Measurements from ENCODE around the gene REXO4. TPM values are rescaled to one million over a fixed set of nuclear protein-coding genes. Genes with fewer than 3 reads are reported as not detected.

The REXO4 gene
- total and polyA plus RNA-seq, 2 donors (not counting 1 experiment from before 2014, with no cell fraction given) = 25.0 to 37.1 TPM

DNA sequence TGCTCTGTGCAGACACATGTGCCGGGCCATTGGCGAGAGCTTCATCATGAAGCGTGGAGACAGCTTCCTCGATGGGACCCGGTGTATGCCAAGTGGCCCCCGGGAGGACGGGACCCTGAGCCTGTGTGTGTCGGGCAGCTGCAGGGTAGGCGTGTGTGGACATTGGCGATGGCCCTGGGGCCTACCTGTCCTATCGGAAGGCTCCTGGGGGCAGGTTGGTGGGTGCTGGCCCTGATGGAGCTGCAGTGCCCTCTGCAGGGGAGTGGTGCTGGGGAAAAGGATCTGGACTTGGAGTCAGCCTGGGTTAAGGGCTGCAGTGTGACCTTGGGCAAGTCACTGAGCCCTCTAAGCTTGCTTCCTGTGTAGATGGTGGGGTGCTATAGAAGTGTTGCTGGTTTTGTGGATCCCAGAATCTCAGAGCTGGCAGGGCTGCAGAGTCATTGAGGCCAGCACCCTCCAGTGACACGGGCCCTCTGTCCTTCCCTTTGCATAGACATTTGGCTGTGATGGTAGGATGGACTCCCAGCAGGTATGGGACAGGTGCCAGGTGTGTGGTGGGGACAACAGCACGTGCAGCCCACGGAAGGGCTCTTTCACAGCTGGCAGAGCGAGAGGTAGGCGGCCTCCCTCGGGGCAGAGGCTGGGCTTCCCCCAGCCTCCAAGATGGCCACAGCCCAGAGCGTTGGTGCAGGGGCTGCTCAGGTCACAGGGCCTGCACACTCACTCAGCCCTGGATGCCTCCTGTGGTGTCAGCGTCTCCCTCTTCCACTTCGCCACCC is 20.1 kb upstream of the REXO4 start:
- no peak overlapping the region for H3K4me3 ChIP-seq (ENCODE audit: control extremely low read depth in 1 of 5, extremely low read depth in 1 of 5, insufficient read depth in 1 of 5, low read depth in 2 of 5, low read length in 4 of 5)
- WGBS (ENCODE audit: insufficient coverage) = 54% methylated on average over 20 of the region's 20 CpGs
- peaks cover 0 to 9% (median 0%) of the 10 kb centered on the region in 3 donors for H3K9me3 ChIP-seq (ENCODE audit: control extremely low read depth in 1 of 3, control insufficient read depth in 2 of 3, insufficient read depth in 1 of 3, low read length in 2 of 3)
- ChIA-PET POLR2A (no interaction called here), CTCF (interaction anchor here (1.0 kb wide), 1 partner anchor 47 kb away, joined by 3 read pairs; no protein-coding TSS in a partner anchor)
- no peaks in the 10 kb centered on the region for H4K20me1 ChIP-seq (ENCODE audit: control insufficient read depth, insufficient read depth, low read length, poor library complexity, severe bottlenecking)
- peaks cover 0 to 5% (median 0%) of the 10 kb centered on the region in 4 experiments for H3K27me3 ChIP-seq (replicated peaks in 1 of 4; ENCODE audit: control extremely low read depth in 1 of 4, control insufficient read depth in 3 of 4, insufficient read depth in 4 of 4, low read length in 3 of 4)
- no peak overlapping the region for H3K27ac Mint-ChIP-seq
- peaks cover 17 to 29% of the 10 kb centered on the region in 2 donors for H3K4me1 ChIP-seq (ENCODE audit: control insufficient read depth in 2 of 2, insufficient read depth in 2 of 2, low read length in 2 of 2)
- no peak overlapping the region for H3K9ac ChIP-seq (ENCODE audit: low read length)
- no peak for TF ChIP-seq EZH2 (IDR thresholded peaks at IDR 0.05; ENCODE audit: borderline replicate concordance, insufficient read depth, low read depth, low read length, poor library complexity, severe bottlenecking)
- TF ChIP-seq CTCF (IDR thresholded peaks at IDR 0.05) = no peak
- intact Hi-C loops (cut with micrococcal nuclease) = no loop called here
- no peaks in the 10 kb centered on the region for H3K27me3 Mint-ChIP-seq
- H3K4me2 ChIP-seq (replicated peaks; ENCODE audit: low read depth, low read length, poor library complexity, severe bottlenecking) = no peak overlapping the region
- H2AFZ ChIP-seq (ENCODE audit: insufficient read depth, low read depth, low read length, poor library complexity, severe bottlenecking) = no peak overlapping the region
- no peaks in the 10 kb centered on the region for H3K9me3 Mint-ChIP-seq (ENCODE audit: insufficient read depth)
- no peak overlapping the region for H3K4me3 Mint-ChIP-seq
- no peaks in the 10 kb centered on the region for H3K36me3 ChIP-seq (replicated peaks in 1 of 2; ENCODE audit: control extremely low read depth in 1 of 2, control insufficient read depth in 1 of 2, extremely low read depth in 1 of 2, insufficient read depth in 2 of 2, low read length in 1 of 2)
- H3K4me1 Mint-ChIP-seq = peaks cover 24% of the 10 kb centered on the region
- DNase-seq (no peak), ATAC-seq (ENCODE audit: low read depth) (no peak)
- H3K27ac ChIP-seq (ENCODE audit: low read length in 2 of 2) = no peak overlapping the region
- no peaks in the 10 kb centered on the region for H3K79me2 ChIP-seq (ENCODE audit: control insufficient read depth, insufficient read depth, low read length)

GRCh38 chr9:133436681-133437080 is 18.9 kb upstream of the REXO4 start:
- peaks cover 0 to 8% (median 0%) of the 10 kb centered on the region in 3 donors for H3K9me3 ChIP-seq (ENCODE audit: control extremely low read depth in 1 of 3, control insufficient read depth in 2 of 3, insufficient read depth in 1 of 3, low read length in 2 of 3)
- no peaks in the 10 kb centered on the region for H4K20me1 ChIP-seq (ENCODE audit: control insufficient read depth, insufficient read depth, low read length, poor library complexity, severe bottlenecking)
- no peak overlapping the region for H3K27ac ChIP-seq (ENCODE audit: low read length in 2 of 2)
- H3K4me1 Mint-ChIP-seq = peaks cover 19% of the 10 kb centered on the region
- intact Hi-C loops (cut with micrococcal nuclease) = no loop called here
- H3K36me3 ChIP-seq (replicated peaks in 1 of 2; ENCODE audit: control extremely low read depth in 1 of 2, control insufficient read depth in 1 of 2, extremely low read depth in 1 of 2, insufficient read depth in 2 of 2, low read length in 1 of 2) = no peaks in the 10 kb centered on the region
- no peak overlapping the region for H2AFZ ChIP-seq (ENCODE audit: insufficient read depth, low read depth, low read length, poor library complexity, severe bottlenecking)
- H3K9ac ChIP-seq (ENCODE audit: low read length) = no peak overlapping the region
- ChIA-PET CTCF (no interaction called here), POLR2A (no interaction called here)
- no peak for ATAC-seq (ENCODE audit: low read depth)
- H3K4me3 Mint-ChIP-seq = no peak overlapping the region
- no peak overlapping the region for H3K27ac Mint-ChIP-seq
- peaks cover 0 to 5% (median 0%) of the 10 kb centered on the region in 4 experiments for H3K27me3 ChIP-seq (replicated peaks in 1 of 4; ENCODE audit: control extremely low read depth in 1 of 4, control insufficient read depth in 3 of 4, insufficient read depth in 4 of 4, low read length in 3 of 4)
- WGBS (ENCODE audit: insufficient coverage) = 94% methylated on average over 9 of the region's 16 CpGs
- TF ChIP-seq EZH2 (IDR thresholded peaks at IDR 0.05; ENCODE audit: borderline replicate concordance, insufficient read depth, low read depth, low read length, poor library complexity, severe bottlenecking) (no peak), CTCF (IDR thresholded peaks at IDR 0.05) (no peak)
- no peak overlapping the region for H3K4me3 ChIP-seq (ENCODE audit: control extremely low read depth in 1 of 5, extremely low read depth in 1 of 5, insufficient read depth in 1 of 5, low read depth in 2 of 5, low read length in 4 of 5)
- H3K4me2 ChIP-seq (replicated peaks; ENCODE audit: low read depth, low read length, poor library complexity, severe bottlenecking) = no peak overlapping the region
- no peaks in the 10 kb centered on the region for H3K27me3 Mint-ChIP-seq
- no peak for DNase-seq
- no peaks in the 10 kb centered on the region for H3K79me2 ChIP-seq (ENCODE audit: control insufficient read depth, insufficient read depth, low read length)
- peaks cover 13 to 23% of the 10 kb centered on the region in 2 donors for H3K4me1 ChIP-seq (ENCODE audit: control insufficient read depth in 2 of 2, insufficient read depth in 2 of 2, low read length in 2 of 2)
- no peaks in the 10 kb centered on the region for H3K9me3 Mint-ChIP-seq (ENCODE audit: insufficient read depth)
